Measurements from ENCODE around the gene KCTD5. TPM values are rescaled to one million over a fixed set of nuclear protein-coding genes. Genes with fewer than 3 reads are reported as not detected.

Gene KCTD5
- total and polyA plus RNA-seq, 9 of the 15 experiments (the other 6 are each of a cell fraction or from before 2014, with no cell fraction given) = 0.73 to 58.3 (median 32.3) TPM

DNA sequence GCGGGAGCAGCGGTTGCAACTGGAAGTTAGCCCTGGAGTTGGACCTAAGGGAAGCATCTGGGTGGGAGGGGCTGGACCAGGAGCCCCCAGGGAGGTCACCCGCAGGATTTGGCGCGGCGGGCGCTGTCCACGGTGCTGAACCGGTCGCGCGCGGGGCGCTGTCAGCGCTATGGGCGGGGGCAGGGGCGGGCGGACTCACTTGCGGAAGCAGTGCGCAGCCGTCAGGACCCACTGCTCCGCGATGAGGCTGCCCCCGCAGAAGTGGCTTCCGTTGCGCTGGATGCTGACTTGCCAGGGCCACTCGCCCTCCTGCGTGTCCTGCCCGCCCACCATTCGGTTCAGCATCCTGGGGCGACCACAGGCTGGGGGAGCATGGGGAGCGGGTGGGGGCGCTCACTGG is 33.2 kb downstream of the KCTD5 start:
- H3K79me2 ChIP-seq (ENCODE audit: control insufficient read depth, insufficient read depth, low read length) = no peaks in the 10 kb centered on the region
- peak overlapping the region; percentile 24; the same call in 1 of the 2 replicates for H3K4me2 ChIP-seq (ENCODE audit: insufficient read depth, low read length)
- peak; percentile 88 for ATAC-seq
- H3K4me1 ChIP-seq (replicated peaks in 1 of 2; ENCODE audit: control insufficient read depth in 2 of 2, insufficient read depth in 2 of 2, low read length in 2 of 2) = peaks cover 0 to 75% of the 10 kb centered on the region in 2 experiments; a peak in 2 of 5 replicates
- peaks cover 4% of the 10 kb centered on the region; the same call in 1 of the 2 replicates for H4K20me1 ChIP-seq (replicated peaks; ENCODE audit: control insufficient read depth, insufficient read depth, low read length)
- WGBS (ENCODE audit: insufficient coverage, low coverage, missing lambda C conversion rate) = 5% methylated on average over 10 of the region's 33 CpGs
- POLR2A ChIA-PET = no interaction called here
- intact Hi-C loops (cut with micrococcal nuclease) = no loop called here
- H3K9me1 ChIP-seq (ENCODE audit: control insufficient read depth, insufficient read depth, low read length) = no peaks in the 10 kb centered on the region
- CTCF ChIA-PET (ENCODE audit: low intra/inter-chr PET ratio) = no interaction called here
- H3K4me3 ChIP-seq = no peak overlapping the region; the same call in 1 of the 2 replicates
- no TSS peak for BruUV-seq (replicated peaks)
- DNase-seq (ENCODE audit: extremely low read depth in 1 of 4, low spot score in 3 of 4) = peak; percentile 80 to 93 (median 87)
- no peak overlapping the region for H2AFZ ChIP-seq (ENCODE audit: low read depth, low read length)
- no peaks in the 10 kb centered on the region for H3K9me3 ChIP-seq (replicated peaks; ENCODE audit: control insufficient read depth, insufficient read depth, low read depth, low read length)
- no peak overlapping the region for H3K27ac ChIP-seq (ENCODE audit: extremely low read depth, low read depth, low read length)
- in situ Hi-C loops (cut with MboI) = no loop called here
- H3K36me3 ChIP-seq (ENCODE audit: control insufficient read depth, insufficient read depth, low read length) = no peaks in the 10 kb centered on the region
- H3K27me3 ChIP-seq (ENCODE audit: control insufficient read depth in 2 of 2, insufficient read depth in 2 of 2, low read length in 2 of 2) = peaks cover 19 to 35% of the 10 kb centered on the region in 2 experiments; a peak in 4 of 5 replicates
- peak; percentile 55 for FAIRE-seq
- H3K9ac ChIP-seq (ENCODE audit: insufficient read depth in 1 of 2, low read depth in 2 of 2, low read length in 2 of 2) = no peak overlapping the region; a peak in 1 of 4 replicates
- no peak for TF ChIP-seq KDM2B (CRISPR knock-in tag; IDR thresholded peaks at IDR 0.05)
- TF ChIP-seq MAFF (IDR thresholded peaks at IDR 0.05; ENCODE audit: low read length) = no peak
- no peak for TF ChIP-seq ZFPM2 (CRISPR knock-in tag; IDR thresholded peaks at IDR 0.05)
- TF ChIP-seq SNIP1 (IDR thresholded peaks at IDR 0.05; ENCODE audit: low read depth) = no peak
- peak; percentile 91 for TF ChIP-seq SAFB (IDR thresholded peaks at IDR 0.05; ENCODE audit: borderline replicate concordance, low read depth, low read length)
- peak; percentile 60 for TF ChIP-seq HNRNPLL (IDR thresholded peaks at IDR 0.05; ENCODE audit: low read depth, low read length, poor library complexity, severe bottlenecking)
- TF ChIP-seq, protein P1, sequence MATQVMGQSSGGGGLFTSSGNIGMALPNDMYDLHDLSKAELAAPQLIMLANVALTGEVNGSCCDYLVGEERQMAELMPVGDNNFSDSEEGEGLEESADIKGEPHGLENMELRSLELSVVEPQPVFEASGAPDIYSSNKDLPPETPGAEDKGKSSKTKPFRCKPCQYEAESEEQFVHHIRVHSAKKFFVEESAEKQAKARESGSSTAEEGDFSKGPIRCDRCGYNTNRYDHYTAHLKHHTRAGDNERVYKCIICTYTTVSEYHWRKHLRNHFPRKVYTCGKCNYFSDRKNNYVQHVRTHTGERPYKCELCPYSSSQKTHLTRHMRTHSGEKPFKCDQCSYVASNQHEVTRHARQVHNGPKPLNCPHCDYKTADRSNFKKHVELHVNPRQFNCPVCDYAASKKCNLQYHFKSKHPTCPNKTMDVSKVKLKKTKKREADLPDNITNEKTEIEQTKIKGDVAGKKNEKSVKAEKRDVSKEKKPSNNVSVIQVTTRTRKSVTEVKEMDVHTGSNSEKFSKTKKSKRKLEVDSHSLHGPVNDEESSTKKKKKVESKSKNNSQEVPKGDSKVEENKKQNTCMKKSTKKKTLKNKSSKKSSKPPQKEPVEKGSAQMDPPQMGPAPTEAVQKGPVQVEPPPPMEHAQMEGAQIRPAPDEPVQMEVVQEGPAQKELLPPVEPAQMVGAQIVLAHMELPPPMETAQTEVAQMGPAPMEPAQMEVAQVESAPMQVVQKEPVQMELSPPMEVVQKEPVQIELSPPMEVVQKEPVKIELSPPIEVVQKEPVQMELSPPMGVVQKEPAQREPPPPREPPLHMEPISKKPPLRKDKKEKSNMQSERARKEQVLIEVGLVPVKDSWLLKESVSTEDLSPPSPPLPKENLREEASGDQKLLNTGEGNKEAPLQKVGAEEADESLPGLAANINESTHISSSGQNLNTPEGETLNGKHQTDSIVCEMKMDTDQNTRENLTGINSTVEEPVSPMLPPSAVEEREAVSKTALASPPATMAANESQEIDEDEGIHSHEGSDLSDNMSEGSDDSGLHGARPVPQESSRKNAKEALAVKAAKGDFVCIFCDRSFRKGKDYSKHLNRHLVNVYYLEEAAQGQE (IDR thresholded peaks at IDR 0.05; ENCODE audit: borderline replicate concordance) = peak; percentile 99
- TF ChIP-seq, protein P1 (CRISPR knock-in tag; IDR thresholded peaks at IDR 0.05; ENCODE audit: low read depth) = peak; percentile 98
- TF ChIP-seq SRSF3 (IDR thresholded peaks at IDR 0.05; ENCODE audit: insufficient read depth, low read length) = no peak
- TF ChIP-seq, protein P2, sequence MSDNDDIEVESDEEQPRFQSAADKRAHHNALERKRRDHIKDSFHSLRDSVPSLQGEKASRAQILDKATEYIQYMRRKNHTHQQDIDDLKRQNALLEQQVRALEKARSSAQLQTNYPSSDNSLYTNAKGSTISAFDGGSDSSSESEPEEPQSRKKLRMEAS (CRISPR knock-in tag; IDR thresholded peaks at IDR 0.05) = peak; percentile 66
- TF ChIP-seq, protein P3, sequence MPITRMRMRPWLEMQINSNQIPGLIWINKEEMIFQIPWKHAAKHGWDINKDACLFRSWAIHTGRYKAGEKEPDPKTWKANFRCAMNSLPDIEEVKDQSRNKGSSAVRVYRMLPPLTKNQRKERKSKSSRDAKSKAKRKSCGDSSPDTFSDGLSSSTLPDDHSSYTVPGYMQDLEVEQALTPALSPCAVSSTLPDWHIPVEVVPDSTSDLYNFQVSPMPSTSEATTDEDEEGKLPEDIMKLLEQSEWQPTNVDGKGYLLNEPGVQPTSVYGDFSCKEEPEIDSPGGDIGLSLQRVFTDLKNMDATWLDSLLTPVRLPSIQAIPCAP (CRISPR knock-in tag; IDR thresholded peaks at IDR 0.05; ENCODE audit: borderline replicate concordance) = 0 out of 2 replicates have a peak, but pooled peaks have one; percentile 44
- TF ChIP-seq HSF4 (CRISPR knock-in tag; IDR thresholded peaks at IDR 0.05; ENCODE audit: borderline replicate concordance) = no peak
